GM23338 (cell line): ENCODE results near the gene ACOX1. TPM values are rescaled to one million over a fixed set of nuclear protein-coding genes. Genes with fewer than 3 reads are reported as not detected.

Source experiments
- ATAC-seq: fragments of 200-7000 bp; cut with Tn5 transposase; 3 replicates; pipeline ENCODE4 v1.9.1; 2020
- DNase-seq: peaks from one replicate; pipeline ENCODE4 v3.0.0-alpha.2; 2015; ENCODE audit warnings: low spot score
- H2AFZ ChIP-seq: fragments of 200-600 bp; sonication (generic); 2 replicates; pipeline ENCODE4 v1.8.0; 2016; ENCODE audit warnings: antibody characterized with exemption, mild to moderate bottlenecking, moderate library complexity
- H3F3A ChIP-seq: fragments of 200-600 bp; sonication (generic); replicated peaks from 2 replicates; pipeline ENCODE4 v1.8.0; 2017; ENCODE audit warnings: antibody characterized with exemption, mixed run types, low read depth
- H3K27ac ChIP-seq: fragments of 200-600 bp; sonication (generic); 2 replicates; pipeline ENCODE4 v1.6.1; 2016; ENCODE audit warnings: low read depth
- H3K27me3 ChIP-seq: fragments of 200-600 bp; sonication (generic); 2 replicates; pipeline ENCODE4 v1.8.0; 2016; ENCODE audit warnings: mild to moderate bottlenecking, mixed run types, moderate library complexity; ENCODE audit not compliant: insufficient read depth
- H3K36me3 ChIP-seq: fragments of 200-600 bp; sonication (generic); 2 replicates; pipeline ENCODE4 v1.8.0; 2016; ENCODE audit warnings: mild to moderate bottlenecking; ENCODE audit not compliant: insufficient read depth
- H3K4me1 ChIP-seq: fragments of 200-600 bp; sonication (generic); 2 replicates; pipeline ENCODE4 v1.8.0; 2016; ENCODE audit warnings: mild to moderate bottlenecking, moderate library complexity; ENCODE audit not compliant: insufficient read depth
- H3K4me2 ChIP-seq: fragments of 200-600 bp; sonication (generic); 2 replicates; pipeline ENCODE4 v1.7.1; 2017; ENCODE audit warnings: mixed run types
- H3K4me3 ChIP-seq: fragments of 200-600 bp; sonication (generic); 2 replicates; pipeline ENCODE4 v1.6.1; 2016; ENCODE audit warnings: mixed run types
- H3K79me2 ChIP-seq: fragments of 200-600 bp; sonication (generic); replicated peaks from 2 replicates; pipeline ENCODE4 v1.8.0; 2017; ENCODE audit warnings: mild to moderate bottlenecking; ENCODE audit not compliant: insufficient read depth
- H3K9me2 ChIP-seq: fragments of 200-600 bp; sonication (generic); 2 replicates; pipeline ENCODE4 v1.8.0; 2017; ENCODE audit not compliant: insufficient read depth
- H4K20me1 ChIP-seq: fragments of 200-600 bp; sonication (generic); replicated peaks from 2 replicates; pipeline ENCODE4 v1.8.0; 2017; ENCODE audit warnings: mild to moderate bottlenecking; ENCODE audit not compliant: insufficient read depth
- H3K27ac Mint-ChIP-seq: 2 replicates; pipeline ENCODE4 v1.8.0; 2020; ENCODE audit warnings: inconsistent platforms, mild to moderate bottlenecking, moderate library complexity, mixed read lengths
- H3K27me3 Mint-ChIP-seq: 3 replicates; pipeline ENCODE4 v1.8.0; 2022; ENCODE audit warnings: low read depth, mild to moderate bottlenecking, moderate library complexity, mixed read lengths, inconsistent platforms; ENCODE audit not compliant: insufficient read depth, poor library complexity
- H3K36me3 Mint-ChIP-seq: 3 replicates; pipeline ENCODE4 v1.8.0; 2021; ENCODE audit warnings: low read depth, mild to moderate bottlenecking, inconsistent platforms, moderate library complexity, mixed read lengths
- H3K4me1 Mint-ChIP-seq: 3 replicates; pipeline ENCODE4 v1.8.0; 2020; ENCODE audit warnings: mild to moderate bottlenecking, inconsistent platforms, mixed read lengths
- H3K4me3 Mint-ChIP-seq: 3 replicates; pipeline ENCODE4 v1.8.0; 2021; ENCODE audit warnings: moderate library complexity, mild to moderate bottlenecking, inconsistent platforms, mixed read lengths
- H3K9me3 Mint-ChIP-seq: 3 replicates; pipeline ENCODE4 v1.8.0; 2020; ENCODE audit warnings: moderate library complexity, mild to moderate bottlenecking, inconsistent platforms, mixed read lengths
- CTCF ChIP-seq, 2 experiments: fragments of 200-600 bp in 1 of 2; sonication (generic) in 1 of 2; conservative IDR thresholded peaks; 2 replicates each; pipeline versions ENCODE4 v1.5.1 to v1.6.1; 2016 to 2017; ENCODE audit warnings: antibody characterized with exemption in 2 of 2, low read depth in 2 of 2, mild to moderate bottlenecking in 2 of 2, moderate library complexity in 1 of 2
- ETS1 ChIP-seq: IDR thresholded peaks from 2 replicates; pipeline ENCODE4 v1.6.1; 2016; ENCODE audit warnings: antibody characterized with exemption
- EZH2 ChIP-seq: fragments of 200-600 bp; sonication (generic); IDR thresholded peaks from one replicate; pipeline ENCODE4 v1.8.0; 2017; ENCODE audit warnings: antibody characterized with exemption, mild to moderate bottlenecking, low read depth; ENCODE audit not compliant: unreplicated experiment
- JUNB ChIP-seq: IDR thresholded peaks from one replicate; pipeline ENCODE4 v1.6.1; 2016; ENCODE audit warnings: antibody characterized with exemption; ENCODE audit not compliant: unreplicated experiment
- NANOG ChIP-seq: IDR thresholded peaks from 2 replicates; pipeline ENCODE4 v1.6.1; 2016; ENCODE audit warnings: antibody characterized with exemption, borderline replicate concordance
- POLR2AphosphoS5 ChIP-seq: IDR thresholded peaks from 2 replicates; pipeline ENCODE4 v1.6.1; 2016; ENCODE audit warnings: antibody characterized with exemption, low read depth
- REST ChIP-seq: IDR thresholded peaks from one replicate; pipeline ENCODE4 v1.6.1; 2018; ENCODE audit warnings: antibody characterized with exemption; ENCODE audit not compliant: unreplicated experiment
- ZNF114 ChIP-seq: fragments of 250-450 bp; sonication (Bioruptor Pico); IDR thresholded peaks from 2 replicates; pipeline ENCODE4 v1.5.0; 2020; ENCODE audit warnings: mild to moderate bottlenecking, moderate library complexity
- ZNF331 ChIP-seq: fragments of 250-450 bp; sonication (Bioruptor Pico); IDR thresholded peaks from 2 replicates; pipeline ENCODE4 v1.5.0; 2020; ENCODE audit warnings: low read depth, mild to moderate bottlenecking, moderate library complexity
- polyA plus RNA-seq: library from polyadenylated mRNA; unstranded; fragments of >200 nt; fragmentation: Nextera tagmentation; extraction: Ambion mirVana; gene quantifications from 2 replicates; pipeline ENCODE4 v1.2.1, GENCODE V29; 2016
- total RNA-seq: library from RNA; depleted of rRNA; stranded (reverse); fragments of >200 nt; shearing (Covaris generic); gene quantifications from 2 replicates; pipeline ENCODE4 v1.2.3, GENCODE V29; 2014

ACOX1 gene
- total and polyA plus RNA-seq, 2 experiments from 2014 or later: 12.8 to 32.9 TPM

GRCh38 chr17:75925103-75925502 is 53.9 kb downstream of the ACOX1 start:
- Mint-ChIP-seq H3K4me3 (no peak overlapping the region), H3K27ac (no peak overlapping the region)

GRCh38 chr17:75922963-75923874 is 55.7 kb downstream of the ACOX1 start:
- no peak overlapping the region for H3K27ac Mint-ChIP-seq
- no peaks in the 10 kb centered on the region for H3K9me3 Mint-ChIP-seq
- Histone ChIP-seq H3K4me3 (no peak overlapping the region), H3K4me1 (no peaks in the 10 kb centered on the region), H3K79me2 (no peaks in the 10 kb centered on the region), H3K27ac (no peak overlapping the region), H3K36me3 (no peaks in the 10 kb centered on the region), H3F3A (no peaks in the 10 kb centered on the region), H3K27me3 (no peaks in the 10 kb centered on the region), H4K20me1 (no peaks in the 10 kb centered on the region), H3K9me2 (no peaks in the 10 kb centered on the region), H3K4me2 (no peak overlapping the region), H2AFZ (no peak overlapping the region)
- peaks cover 6% of the 10 kb centered on the region for H3K36me3 Mint-ChIP-seq
- no peaks in the 10 kb centered on the region for H3K4me1 Mint-ChIP-seq
- H3K27me3 Mint-ChIP-seq: peaks cover 11% of the 10 kb centered on the region
- no peak for DNase-seq
- no peak for ATAC-seq
- H3K4me3 Mint-ChIP-seq: no peak overlapping the region
- TF ChIP-seq CTCF (conservative IDR thresholded peaks at IDR 0.05; ENCODE audit: low read depth in 2 of 2) (no peak), ETS1 (no peak), JUNB (no peak), ZNF114 (CRISPR knock-in tag) (no peak), POLR2AphosphoS5 (no peak), ZNF331 (no peak), EZH2 (no peak), REST (no peak), NANOG (no peak)

More at GRCh38 chr17:75925103-75925502, 53.9 kb downstream of the ACOX1 start:
- ATAC-seq (no peak), DNase-seq (no peak)
- peaks cover 11% of the 10 kb centered on the region for H3K27me3 Mint-ChIP-seq
- H3K36me3 Mint-ChIP-seq: peaks cover 3% of the 10 kb centered on the region; the same call in 2 of the 3 replicates
- no peaks in the 10 kb centered on the region for H3K9me3 Mint-ChIP-seq
- H3K36me3 ChIP-seq: no peaks in the 10 kb centered on the region
- no peak overlapping the region for H3K27ac ChIP-seq
- no peak for TF ChIP-seq CTCF (conservative IDR thresholded peaks at IDR 0.05; ENCODE audit: low read depth in 2 of 2)
- TF ChIP-seq POLR2AphosphoS5: no peak
- TF ChIP-seq ZNF331: no peak
- no peak for TF ChIP-seq NANOG
- TF ChIP-seq JUNB: no peak
- no peaks in the 10 kb centered on the region for H4K20me1 ChIP-seq
- no peaks in the 10 kb centered on the region for H3K9me2 ChIP-seq
- H3K4me2 ChIP-seq: no peak overlapping the region
- H3K4me1 ChIP-seq: no peaks in the 10 kb centered on the region
- H3K79me2 ChIP-seq: no peaks in the 10 kb centered on the region
- no peak overlapping the region for H3K4me3 ChIP-seq
- no peaks in the 10 kb centered on the region for H3F3A ChIP-seq
- H3K27me3 ChIP-seq: no peaks in the 10 kb centered on the region
- no peak overlapping the region for H2AFZ ChIP-seq
- no peaks in the 10 kb centered on the region for H3K4me1 Mint-ChIP-seq
